GM18858 (cell line): ENCODE results near the gene ACAA1.
"Not testable (repeated sequence)": the region's sequence is repeated elsewhere in the genome, so short reads cannot be mapped to it uniquely, and the experiment has no call there.

ENCODE experiments used
- ATAC-seq: cut with Tn5 transposase; IDR thresholded peaks from one replicate; pipeline ENCODE4 v1.9.1; 2021; ENCODE audit not compliant: unreplicated experiment

The ACAA1 gene, protein sequence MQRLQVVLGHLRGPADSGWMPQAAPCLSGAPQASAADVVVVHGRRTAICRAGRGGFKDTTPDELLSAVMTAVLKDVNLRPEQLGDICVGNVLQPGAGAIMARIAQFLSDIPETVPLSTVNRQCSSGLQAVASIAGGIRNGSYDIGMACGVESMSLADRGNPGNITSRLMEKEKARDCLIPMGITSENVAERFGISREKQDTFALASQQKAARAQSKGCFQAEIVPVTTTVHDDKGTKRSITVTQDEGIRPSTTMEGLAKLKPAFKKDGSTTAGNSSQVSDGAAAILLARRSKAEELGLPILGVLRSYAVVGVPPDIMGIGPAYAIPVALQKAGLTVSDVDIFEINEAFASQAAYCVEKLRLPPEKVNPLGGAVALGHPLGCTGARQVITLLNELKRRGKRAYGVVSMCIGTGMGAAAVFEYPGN

DNA sequence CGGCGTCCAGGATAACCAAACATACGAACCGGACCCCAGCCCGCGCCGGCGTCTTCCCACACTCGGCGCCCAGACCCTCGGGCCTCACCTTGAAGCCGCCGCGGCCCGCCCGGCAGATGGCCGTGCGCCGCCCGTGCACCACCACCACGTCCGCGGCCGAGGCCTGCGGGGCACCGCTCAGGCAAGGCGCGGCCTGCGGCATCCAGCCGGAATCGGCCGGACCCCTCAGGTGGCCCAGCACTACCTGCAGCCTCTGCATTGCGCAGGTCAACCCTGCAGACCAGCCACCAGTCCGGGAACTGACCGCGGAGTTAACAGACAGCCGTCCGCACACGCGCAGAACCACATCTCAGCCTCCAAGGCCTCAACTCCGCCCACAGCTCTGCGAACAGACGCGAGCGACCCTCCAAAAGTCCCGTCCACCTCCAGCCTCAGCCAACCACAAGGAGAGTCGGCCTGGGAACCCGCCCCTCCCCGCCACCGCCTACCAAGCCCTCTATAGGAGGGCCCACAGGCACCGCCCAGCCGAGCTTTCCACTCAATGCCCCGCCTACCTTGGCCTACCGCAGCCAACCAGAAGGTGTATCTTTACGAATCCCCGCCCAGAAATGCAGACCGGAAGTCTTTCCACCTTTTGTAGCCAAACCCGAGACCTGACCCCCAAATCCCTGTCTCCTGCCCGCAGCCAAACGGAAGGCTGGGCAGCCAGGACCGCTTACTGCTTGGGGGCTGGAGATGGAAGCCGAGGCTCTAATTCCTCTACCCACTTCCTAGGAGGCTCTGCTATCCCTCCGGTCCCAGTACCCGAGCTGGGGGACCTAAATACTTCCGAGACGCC lies at the start of gene ACAA1:
Gene ACAA1, minus strand, starts transcription at position 351 of the 838 bp plus-strand sequence. Its CDS starts 92 bp downstream, at position 259.
- peak; percentile 82 for ATAC-seq

DNA sequence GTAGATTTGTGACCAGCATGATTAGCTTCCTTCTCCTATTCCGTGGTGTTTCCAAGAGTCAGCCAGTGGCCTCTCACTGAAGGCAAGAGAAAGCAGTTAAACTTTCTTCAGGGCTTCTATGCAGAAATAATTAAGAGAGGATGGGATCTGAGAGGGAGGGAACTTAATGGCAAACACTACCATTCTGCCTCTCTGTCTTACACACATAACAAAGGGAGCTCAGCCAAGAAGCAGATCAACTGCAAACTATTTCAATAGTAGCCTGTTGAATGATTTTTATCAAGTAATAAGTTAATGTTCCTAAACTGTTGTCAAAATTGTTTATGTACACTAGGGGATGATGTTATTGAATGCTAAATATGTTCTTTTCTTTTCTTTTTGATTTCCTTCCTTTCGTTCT lies 40.3 kb upstream of the ACAA1 start:
- no peak for ATAC-seq

DNA sequence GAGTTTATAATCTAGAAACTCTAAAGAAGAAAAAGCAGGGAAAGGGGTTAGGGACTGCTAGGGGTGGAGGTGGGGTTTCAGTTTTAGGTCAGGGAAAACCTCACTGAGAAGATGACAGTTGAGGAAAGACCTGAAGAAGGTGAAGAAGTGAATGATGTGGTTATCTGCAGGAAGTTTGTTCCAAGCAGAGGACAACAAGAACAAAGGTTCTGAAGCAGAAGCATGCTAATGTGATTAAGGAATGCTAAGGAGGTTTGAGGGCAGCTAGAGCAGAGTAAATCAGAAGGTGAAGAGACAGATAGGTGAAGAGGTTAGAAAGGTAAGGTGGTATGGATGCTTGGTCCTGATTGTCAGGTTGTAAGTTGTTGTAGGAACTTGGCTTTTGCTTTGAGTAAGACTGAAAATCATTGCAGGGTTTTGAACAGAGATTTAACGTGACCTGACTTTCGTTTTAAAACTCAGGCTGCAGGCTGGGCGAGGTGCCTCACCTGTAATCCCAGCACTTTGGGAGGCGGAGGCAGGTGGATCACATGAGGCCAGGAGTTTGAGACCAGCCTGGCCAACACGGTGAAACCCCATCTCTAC lies 37.0 kb upstream of the ACAA1 start:
- ATAC-seq = peak; percentile 32

DNA sequence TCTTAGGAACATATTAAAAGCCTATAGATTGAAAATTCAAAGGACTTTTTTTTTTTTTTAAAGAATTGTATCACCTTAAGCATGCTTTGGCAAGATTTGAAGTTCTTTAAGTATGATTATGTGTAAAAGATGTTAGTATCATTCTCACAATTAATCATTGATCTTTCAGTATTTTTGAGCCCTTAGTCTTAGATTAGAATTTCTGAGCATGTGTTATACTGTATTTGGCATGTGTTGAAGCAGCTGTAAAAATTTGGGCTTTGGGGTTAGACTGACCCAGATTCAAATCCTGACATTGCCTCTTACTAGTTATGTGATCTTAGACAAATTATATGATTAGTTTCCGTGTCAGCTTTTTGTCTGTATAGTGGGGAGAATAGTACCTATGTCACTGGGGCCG lies 34.7 kb upstream of the ACAA1 start:
- ATAC-seq = no peak

DNA sequence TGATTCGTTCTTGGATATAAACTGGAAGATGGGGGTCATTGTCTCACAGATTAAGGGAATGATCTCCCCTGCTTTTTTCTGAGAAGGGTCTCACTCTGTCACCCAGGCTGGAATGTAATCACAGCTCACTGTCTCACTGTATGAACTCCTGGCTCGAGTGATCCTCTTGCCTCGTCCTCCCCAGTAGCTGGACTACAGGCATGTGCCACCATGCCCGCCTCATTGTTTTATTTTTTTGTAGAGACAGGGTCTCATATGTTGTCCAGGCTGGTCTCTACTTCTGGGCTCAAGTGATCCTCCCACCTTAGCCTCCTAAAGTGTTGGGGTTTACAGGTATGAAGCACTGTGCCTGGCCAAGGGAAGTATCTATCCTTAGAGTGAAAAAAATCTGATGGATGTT lies 33.8 kb upstream of the ACAA1 start:
- ATAC-seq = no peak

DNA sequence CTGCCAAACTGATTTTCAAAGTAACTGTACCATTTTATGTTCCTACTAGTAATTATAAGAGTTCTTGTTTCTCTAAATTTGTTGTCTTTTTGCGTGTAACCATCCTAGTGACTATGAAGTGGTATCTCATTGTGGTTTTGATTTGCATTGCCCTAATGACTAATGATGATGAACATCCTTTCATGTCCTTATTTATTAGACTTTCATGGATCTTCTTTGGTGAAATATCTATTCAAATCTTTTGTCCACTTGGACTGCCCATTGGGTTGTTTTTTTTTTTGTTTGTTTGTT lies 32.0 kb upstream of the ACAA1 start:
- no peak for ATAC-seq

DNA sequence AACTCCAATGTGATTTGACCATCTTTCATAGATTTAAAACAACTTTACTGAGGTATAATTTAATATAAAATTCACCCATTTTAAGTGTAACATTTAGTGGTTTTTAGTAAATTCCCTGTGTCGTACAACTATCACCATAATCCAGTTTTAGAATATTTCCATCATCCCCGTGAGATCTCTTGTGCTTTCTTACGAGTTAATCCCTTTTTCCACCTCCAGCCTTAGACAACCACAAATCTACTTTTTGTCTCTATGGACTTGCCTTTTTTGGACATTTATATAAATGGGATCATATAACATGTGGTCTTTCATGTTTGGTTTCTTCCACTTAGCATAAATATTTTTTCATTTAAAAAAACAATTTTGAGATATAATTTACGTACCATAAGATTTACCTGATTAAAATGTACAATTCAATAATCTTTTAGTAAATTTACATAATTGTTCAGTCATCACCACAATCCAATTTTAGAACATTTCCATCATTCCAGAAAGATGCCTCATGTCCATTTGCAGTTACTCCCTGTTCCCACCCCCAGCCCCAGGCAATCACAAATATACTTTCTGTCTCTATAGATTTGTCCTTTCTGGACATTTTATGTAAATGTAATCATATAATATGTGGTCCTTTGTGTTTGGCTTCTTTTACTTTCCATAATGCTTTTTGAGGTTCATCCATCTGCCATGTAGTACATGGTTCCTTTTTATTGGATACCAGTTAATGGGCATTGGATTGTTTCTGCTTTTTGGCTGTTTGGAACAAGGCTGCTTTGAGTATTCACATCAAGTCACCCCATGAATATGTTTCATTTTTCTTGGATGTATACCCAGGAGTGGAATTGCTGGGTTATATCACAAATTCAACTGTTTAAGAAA lies 31.5 kb upstream of the ACAA1 start:
- ATAC-seq = no peak

DNA sequence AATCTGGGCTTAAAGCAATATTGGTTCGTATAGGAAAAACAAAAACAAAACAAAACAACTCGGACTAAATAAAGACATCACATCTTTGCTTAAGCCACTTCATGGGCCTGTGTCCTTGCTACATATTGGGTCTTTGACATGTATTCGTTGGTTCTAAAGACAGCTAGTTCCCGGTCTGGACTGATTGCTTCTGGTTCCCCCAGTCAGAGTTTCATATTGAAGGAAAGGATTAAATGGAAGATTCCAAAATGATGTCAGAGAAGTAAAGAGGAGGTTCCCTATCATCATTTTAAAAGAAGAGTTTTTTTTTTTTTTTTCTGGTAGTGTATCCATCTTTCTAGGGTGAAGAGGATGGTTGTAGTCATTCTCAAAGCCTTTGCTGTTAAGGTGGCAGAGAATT lies 30.7 kb upstream of the ACAA1 start:
- ATAC-seq = no peak

DNA sequence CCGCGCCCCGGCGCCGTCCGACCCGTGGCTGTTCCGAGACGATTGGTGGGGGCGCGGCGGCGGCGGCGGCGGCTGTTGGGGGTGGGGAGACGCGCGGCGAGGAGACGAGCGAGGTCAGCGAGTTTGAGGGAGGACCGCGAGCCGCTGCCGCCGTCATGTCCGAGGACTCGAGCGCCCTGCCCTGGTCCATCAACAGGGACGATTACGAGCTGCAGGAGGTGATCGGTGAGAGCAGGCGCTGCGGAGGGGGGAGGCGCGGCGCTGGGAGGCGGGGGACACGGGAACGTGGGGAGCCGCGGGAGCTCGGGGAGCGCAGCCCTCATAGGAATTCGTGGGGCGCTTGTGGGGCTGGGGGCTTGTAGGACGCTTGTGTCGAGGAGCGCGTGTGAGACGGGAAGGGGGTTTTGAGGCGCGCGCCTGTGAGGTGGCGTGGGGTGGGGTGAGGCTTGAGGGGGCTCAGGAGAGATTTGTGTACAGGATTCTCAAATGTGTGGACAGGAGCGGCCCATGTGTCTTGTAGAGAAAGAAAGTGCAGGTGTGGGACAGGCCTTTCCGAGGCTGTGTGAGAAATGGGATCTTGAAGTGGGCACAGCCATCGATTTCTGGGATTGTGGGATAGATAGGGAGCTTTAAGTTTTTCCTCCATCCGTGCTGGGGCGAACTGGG lies 28.9 kb upstream of the ACAA1 start:
- no peak for ATAC-seq

DNA sequence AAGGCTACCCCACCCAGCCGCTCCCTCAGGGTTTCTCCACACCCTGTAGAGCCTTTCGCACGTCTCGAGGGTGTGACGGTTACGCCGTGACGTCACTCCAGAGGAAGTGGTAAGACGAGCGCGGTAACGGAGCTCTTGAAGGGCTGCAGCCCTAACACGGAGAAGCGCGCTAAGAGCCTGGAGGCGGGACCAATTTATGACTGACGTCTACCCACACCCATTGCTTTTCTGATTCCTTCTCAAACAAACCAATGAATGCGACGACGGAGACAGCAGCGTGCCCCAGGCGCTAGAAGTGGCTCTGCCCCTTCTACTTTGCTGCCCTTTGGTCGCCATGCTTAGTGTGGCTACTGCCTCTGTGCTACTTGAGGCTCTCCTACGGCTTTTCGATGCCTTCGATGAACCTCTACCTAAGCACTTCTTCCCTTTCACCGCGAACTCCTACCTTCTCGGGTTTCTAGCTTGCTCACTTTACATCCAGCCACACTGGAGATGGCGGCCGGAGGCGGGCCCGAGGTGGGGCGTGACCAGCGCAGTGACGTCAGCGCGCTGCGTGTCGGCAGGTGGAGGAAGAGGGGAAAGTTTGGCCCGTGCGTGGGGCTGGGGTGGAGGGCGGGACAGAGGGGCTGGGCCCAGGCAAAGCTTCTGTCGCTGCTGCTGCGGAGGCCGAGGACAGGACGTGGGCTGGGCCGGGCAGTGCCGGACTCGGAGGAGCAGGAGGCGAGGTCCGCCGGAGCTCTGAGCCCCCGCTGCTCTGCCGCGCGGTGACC lies 28.2 kb upstream of the ACAA1 start, which contains the start of gene OXSR1:
Gene OXSR1, plus strand, starts transcription at position 586 of the 770 bp plus-strand sequence. CDS start 340 bp downstream, outside the sequence.
- ATAC-seq = peak; percentile 89

DNA sequence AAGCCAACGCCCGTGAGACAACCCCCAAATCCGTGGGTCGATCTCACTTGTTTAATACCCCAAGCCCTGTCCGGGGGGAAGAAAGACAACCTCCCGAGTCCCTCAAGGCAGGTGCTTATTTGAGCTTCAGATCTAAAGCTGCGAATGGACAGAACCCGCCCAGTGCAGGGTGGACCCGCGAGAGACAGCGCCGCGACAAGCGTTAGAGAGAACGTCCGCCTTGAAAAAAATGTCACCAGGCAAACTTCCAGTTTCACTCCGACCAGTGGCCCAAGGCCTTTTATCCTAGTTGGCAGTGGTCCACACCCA lies 27.7 kb upstream of the ACAA1 start:
- no peak for ATAC-seq

DNA sequence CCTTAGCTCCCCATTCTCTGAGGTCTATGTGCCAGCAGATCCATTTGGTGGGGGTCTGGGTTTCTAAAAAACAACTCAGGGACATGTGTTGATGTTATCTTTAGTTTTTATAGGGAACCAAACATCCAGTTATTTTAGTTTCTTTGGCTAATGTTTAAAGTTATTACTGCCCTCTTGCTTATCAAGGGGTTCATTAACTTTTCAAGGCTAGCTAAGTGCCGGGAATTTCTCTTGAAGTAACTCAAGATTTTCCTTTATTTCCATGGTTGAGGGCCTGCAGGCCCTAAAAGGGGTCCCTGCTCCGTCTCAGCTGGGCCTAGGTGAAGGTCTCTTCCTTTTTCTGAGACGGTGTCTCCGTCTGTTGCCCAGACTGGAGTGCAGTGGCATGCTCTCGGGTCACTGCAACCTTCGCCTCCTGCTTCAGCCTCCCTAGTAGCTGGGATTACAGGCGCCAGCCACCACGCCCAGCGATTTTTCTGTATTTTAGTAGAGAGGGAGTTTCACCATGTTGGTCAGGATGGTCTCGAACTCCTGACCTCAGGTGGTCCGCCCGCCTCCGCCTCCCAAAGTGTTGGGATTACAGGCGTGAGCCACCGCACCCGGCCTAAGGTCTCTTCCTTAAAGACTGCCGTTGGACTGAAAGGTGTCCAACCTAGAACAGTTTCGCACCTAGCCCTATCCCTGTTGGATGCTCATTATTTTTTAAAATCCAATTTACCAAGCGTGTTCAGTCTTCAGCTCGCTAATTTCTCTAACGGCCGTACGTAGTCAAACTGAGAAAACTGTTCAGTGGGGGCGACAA lies 27.1 kb upstream of the ACAA1 start:
- no peak for ATAC-seq

DNA sequence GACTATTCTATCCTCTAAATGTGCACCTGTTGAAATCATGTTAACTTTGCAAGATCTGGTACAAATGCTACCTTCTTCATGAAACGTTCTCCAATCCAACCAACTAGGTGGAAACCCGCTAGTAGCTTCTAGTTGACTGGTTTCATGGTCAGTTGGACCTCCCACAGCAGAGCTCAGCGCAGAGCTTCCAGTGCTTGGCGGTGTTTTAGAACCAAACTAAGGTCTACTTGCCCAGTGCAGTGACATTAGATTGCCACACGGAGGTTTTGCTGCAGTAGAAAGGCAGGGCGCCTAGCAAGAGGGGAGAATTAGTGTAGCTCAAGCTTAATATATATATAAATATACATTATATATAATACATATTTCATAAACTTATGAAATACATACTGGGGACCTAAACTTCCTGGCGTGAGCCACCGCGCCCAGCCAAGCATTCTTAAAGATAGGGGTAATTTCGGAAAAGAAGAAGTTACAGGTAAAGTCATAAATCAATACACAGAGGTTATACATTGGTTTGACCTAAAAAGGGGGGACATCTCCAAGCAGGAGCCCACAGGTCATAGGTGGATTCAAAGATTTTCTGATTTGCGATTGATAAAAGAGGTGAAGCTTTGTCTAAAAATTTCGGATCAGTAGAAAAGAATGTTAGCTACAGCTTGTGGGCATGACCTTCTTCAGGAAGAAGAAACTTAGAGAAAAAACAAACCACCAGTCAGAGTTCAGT lies 26.4 kb upstream of the ACAA1 start:
- ATAC-seq = no peak

DNA sequence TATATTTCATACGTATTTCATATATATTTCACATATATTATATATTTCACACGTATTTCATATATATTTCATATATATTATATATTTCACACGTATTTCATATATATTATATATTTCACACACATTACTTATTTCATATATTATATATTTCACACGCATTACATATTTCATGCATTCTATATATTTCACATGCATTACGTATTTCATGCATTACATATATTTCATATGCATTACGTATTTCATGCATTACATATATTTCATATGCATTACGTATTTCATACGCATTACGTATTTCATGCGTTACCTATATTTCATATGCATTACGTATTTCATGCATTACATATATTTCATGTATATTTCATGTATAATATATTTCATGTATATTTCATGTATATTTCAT lies 23.8 kb upstream of the ACAA1 start:
- ATAC-seq = not testable (repeated sequence)

DNA sequence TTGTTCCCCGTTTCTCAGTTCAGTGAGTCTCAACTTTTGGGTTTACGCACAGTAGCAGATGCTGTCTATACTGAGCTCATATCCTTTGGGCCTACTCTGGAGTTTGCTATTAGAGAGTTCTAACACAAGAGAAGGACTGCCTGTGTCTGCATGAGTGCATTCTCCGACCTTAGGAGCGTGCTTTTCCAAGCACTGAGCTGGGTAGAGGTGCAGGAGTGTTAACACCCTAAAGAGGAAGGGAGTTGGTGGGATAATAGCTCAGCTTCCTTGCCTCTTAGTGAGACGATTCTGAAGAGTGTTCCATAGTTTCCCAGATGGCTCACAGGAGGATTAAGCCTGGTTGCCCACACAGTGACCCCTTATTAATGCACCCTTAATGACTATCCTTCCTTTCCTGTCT lies 21.5 kb upstream of the ACAA1 start:
- ATAC-seq = no peak

DNA sequence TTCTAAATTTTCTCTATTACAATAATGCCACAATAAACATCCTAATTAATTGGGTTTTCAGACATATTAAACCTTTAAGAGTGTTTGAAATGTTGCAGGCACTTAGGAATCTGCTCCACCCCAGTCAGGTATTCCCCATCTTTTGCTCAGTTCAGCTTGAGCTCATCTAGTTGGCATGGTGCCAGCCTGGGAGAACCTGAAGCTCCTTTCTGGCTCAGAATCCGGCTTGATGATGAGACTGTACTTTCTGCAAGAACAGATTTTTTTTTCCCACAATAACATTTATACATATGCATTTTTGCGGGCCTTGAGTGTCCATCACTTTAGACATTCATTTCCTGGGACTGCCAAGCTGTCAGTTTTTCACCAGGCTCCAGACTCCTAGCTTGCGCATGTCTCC lies 20.7 kb upstream of the ACAA1 start:
- ATAC-seq = no peak

DNA sequence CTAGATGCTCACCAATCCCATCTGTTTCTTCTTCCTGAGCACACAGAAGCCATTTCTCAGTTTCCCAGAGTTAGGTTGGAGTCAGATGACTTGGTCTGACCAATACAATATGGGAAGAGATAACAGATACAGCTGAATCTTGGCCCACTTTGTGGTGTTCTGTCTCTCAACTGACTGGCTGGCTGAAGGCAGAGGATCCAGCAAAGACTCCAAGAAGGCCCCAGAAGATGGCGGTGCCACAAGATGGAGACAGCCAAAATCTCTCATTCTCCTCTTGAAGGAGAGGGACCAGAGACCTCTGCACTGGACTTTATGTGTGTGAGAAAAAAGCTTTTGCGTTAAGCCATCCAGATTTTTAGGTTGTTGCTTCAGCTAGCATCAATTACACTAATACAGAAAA lies 20.2 kb upstream of the ACAA1 start:
- ATAC-seq = no peak

DNA sequence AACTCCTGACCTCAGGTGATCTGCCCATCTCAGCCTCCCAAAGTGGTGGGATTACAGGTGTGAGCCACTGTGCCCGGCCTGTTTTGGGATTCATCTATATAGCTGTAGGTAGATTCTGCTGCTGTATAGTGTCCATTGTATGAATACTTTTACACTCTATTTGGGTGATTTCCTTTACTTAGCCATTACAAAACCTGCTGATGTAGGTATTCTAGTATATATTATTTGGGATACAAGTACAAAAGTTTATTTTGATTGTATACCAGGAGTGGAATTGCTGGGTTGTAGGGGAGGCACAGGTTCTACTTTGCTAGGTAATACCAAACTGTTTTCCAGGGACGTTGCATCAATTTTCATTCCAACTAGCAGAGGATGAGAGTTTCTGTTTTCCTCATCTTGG lies 18.9 kb upstream of the ACAA1 start:
- no peak for ATAC-seq
